IMR-90 (cell line): Measurements from ENCODE around the gene TMEM263. TPM values are rescaled to one million over a fixed set of nuclear protein-coding genes. Genes with fewer than 3 reads are reported as not detected.

Source experiments
- ATAC-seq: fragments of 200-7000 bp; cut with Tn5 transposase; 2 replicates; pipeline ENCODE4 v1.9.1; 2020; ENCODE audit warnings: low read depth, mild to moderate bottlenecking, moderate library complexity
- BruUV-seq: library from RNA; stranded (reverse); fragments of 400-500 nt; replicated peaks from 2 replicates; lab custom pipeline; 2021; lab: Mats Ljungman, UMichigan
- CTCF ChIA-PET: fragments of 300-600 bp; formaldehyde crosslinking; extraction: SDS; loops from one replicate; lab custom pipeline; 2021; ENCODE audit warnings: antibody characterized with exemption; lab: Yijun Ruan, JAX
- POLR2A ChIA-PET: fragments of 300-600 bp; sonication (Branson Sonifier 250); formaldehyde crosslinking; loops from one replicate; lab custom pipeline; 2022; ENCODE audit warnings: antibody characterized with exemption; ENCODE audit not compliant: unreplicated experiment; lab: Charles Lee
- DNase-seq: peaks from one replicate; pipeline ENCODE4 v3.0.0; 2013
- H2AFZ ChIP-seq: replicated peaks from 2 replicates; pipeline ENCODE3; 2013; ENCODE audit warnings: low read length, mild to moderate bottlenecking; ENCODE audit not compliant: poor library complexity
- H2AK5ac ChIP-seq: 2 replicates; pipeline ENCODE4 v1.6.1; 2013; ENCODE audit warnings: low read depth, low read length, inconsistent platforms
- H2AK9ac ChIP-seq: replicated peaks from 2 replicates; pipeline ENCODE3; 2013; ENCODE audit warnings: mild to moderate bottlenecking, low read depth, low read length, moderate library complexity; ENCODE audit not compliant: poor library complexity
- H2BK120ac ChIP-seq: 2 replicates; pipeline ENCODE4 v1.6.1; 2013; ENCODE audit warnings: low read depth, low read length, inconsistent platforms
- H2BK15ac ChIP-seq: 3 replicates; pipeline ENCODE4 v1.6.1; 2013; ENCODE audit warnings: low read depth, low read length, inconsistent platforms
- H2BK20ac ChIP-seq: 2 replicates; pipeline ENCODE4 v1.6.1; 2013; ENCODE audit warnings: low read depth, mild to moderate bottlenecking, inconsistent platforms, low read length, moderate library complexity
- H2BK5ac ChIP-seq: 2 replicates; pipeline ENCODE4 v1.6.1; 2013; ENCODE audit warnings: mild to moderate bottlenecking, low read depth, low read length, inconsistent platforms; ENCODE audit not compliant: poor library complexity, severe bottlenecking
- H3K14ac ChIP-seq: replicated peaks from 2 replicates; pipeline ENCODE4 v1.6.1; 2013; ENCODE audit warnings: low read depth, low read length, inconsistent platforms
- H3K18ac ChIP-seq: 2 replicates; pipeline ENCODE4 v1.6.1; 2013; ENCODE audit warnings: low read depth, low read length, control low read depth
- H3K23ac ChIP-seq: 2 replicates; pipeline ENCODE4 v1.6.1; 2013; ENCODE audit warnings: low read depth, low read length, inconsistent platforms
- H3K27ac ChIP-seq: 2 replicates; pipeline ENCODE4 v1.5.1; 2013; ENCODE audit warnings: mild to moderate bottlenecking, control low read depth, low read length; ENCODE audit not compliant: insufficient read depth
- H3K27me3 ChIP-seq: 2 replicates; pipeline ENCODE4 v1.6.1; 2013; ENCODE audit warnings: low read length; ENCODE audit not compliant: control insufficient read depth, insufficient read depth
- H3K36me3 ChIP-seq: 2 replicates; pipeline ENCODE4 v1.6.1; 2013; ENCODE audit warnings: low read length, mixed read lengths; ENCODE audit not compliant: control insufficient read depth, insufficient read depth
- H3K4ac ChIP-seq: 2 replicates; pipeline ENCODE4 v1.6.1; 2013; ENCODE audit warnings: low read depth, low read length, inconsistent platforms
- H3K4me1 ChIP-seq: 2 replicates; pipeline ENCODE4 v1.6.1; 2013; ENCODE audit warnings: low read length, mixed read lengths; ENCODE audit not compliant: control insufficient read depth, insufficient read depth
- H3K4me2 ChIP-seq: 2 replicates; pipeline ENCODE4 v1.6.1; 2013; ENCODE audit warnings: low read depth, mild to moderate bottlenecking, control low read depth, low read length, moderate library complexity
- H3K4me3 ChIP-seq: 2 replicates; pipeline ENCODE4 v1.5.1; 2013; ENCODE audit warnings: low read depth, mild to moderate bottlenecking, control low read depth, low read length, moderate library complexity; ENCODE audit not compliant: insufficient read depth
- H3K56ac ChIP-seq: 2 replicates; pipeline ENCODE4 v1.6.1; 2013; ENCODE audit warnings: low read length, inconsistent platforms; ENCODE audit not compliant: insufficient read depth; ENCODE audit errors: extremely low read depth
- H3K79me1 ChIP-seq, 2 experiments: 2 replicates each; pipeline ENCODE4 v1.6.1; 2013; ENCODE audit warnings: low read length in 2 of 2, inconsistent platforms in 1 of 2, low read depth in 1 of 2
- H3K9ac ChIP-seq: 2 replicates; pipeline ENCODE4 v1.6.1; 2013; ENCODE audit warnings: low read depth, low read length, control low read depth
- H3K9me1 ChIP-seq: 2 replicates; pipeline ENCODE4 v1.6.1; 2013; ENCODE audit warnings: low read length, inconsistent platforms; ENCODE audit not compliant: insufficient read depth
- H3K9me3 ChIP-seq: 2 replicates; pipeline ENCODE4 v1.6.1; 2013; ENCODE audit warnings: low read length; ENCODE audit not compliant: control insufficient read depth, insufficient read depth
- H4K20me1 ChIP-seq: 2 replicates; pipeline ENCODE4 v1.6.1; 2013; ENCODE audit warnings: low read length, inconsistent platforms; ENCODE audit not compliant: insufficient read depth
- H4K5ac ChIP-seq: 2 replicates; pipeline ENCODE4 v1.6.1; 2013; ENCODE audit warnings: mild to moderate bottlenecking, low read depth, low read length, control low read depth
- H4K8ac ChIP-seq, 2 experiments: 2 replicates each; pipeline ENCODE4 v1.6.1; 2013; ENCODE audit warnings: low read depth in 2 of 2, low read length in 2 of 2, control low read depth in 1 of 2, inconsistent platforms in 1 of 2
- H4K91ac ChIP-seq: 2 replicates; pipeline ENCODE4 v1.6.1; 2013; ENCODE audit warnings: low read depth, low read length, inconsistent platforms; ENCODE audit not compliant: insufficient read depth
- NFE2L2 ChIP-seq: fragments of 150-350 bp; IDR thresholded peaks from 2 replicates; pipeline ENCODE4 v1.6.1; 2016; ENCODE audit warnings: low read depth, mild to moderate bottlenecking, low read length
- RAD21 ChIP-seq: IDR thresholded peaks from 2 replicates; pipeline ENCODE4 v1.6.1; 2012; ENCODE audit warnings: low read length, improper control_type of control experiment
- WGBS, 2 experiments: methylation state at CpG; one replicate each; pipeline versions ENCODE4 v1.1.5 to v1.1.7; 2013; ENCODE audit warnings: missing lambda C conversion rate in 2 of 2; ENCODE audit not compliant: insufficient read length in 1 of 2; ENCODE audit errors: extremely low coverage in 2 of 2; 5-methylcytosine and 5-hydroxymethylcytosine counted together
- dilution Hi-C: fragments of 300-500 bp; cut with HindIII; formaldehyde crosslinking; loops from one replicate; pipeline ENCODE4 v1.14.3; 2018; ENCODE audit warnings: low sequenced_read_pairs; ENCODE audit not compliant: unreplicated experiment
- in situ Hi-C: fragments of 300-500 bp; cut with MboI; formaldehyde crosslinking; loops from 3 replicates; pipeline ENCODE4 v1.14.3; 2019; ENCODE audit warnings: low sequenced_read_pairs, inconsistent platforms, mixed read lengths
- intact Hi-C: fragments of 100-400 bp; cut with micrococcal nuclease; formaldehyde crosslinking; loops from 2 replicates; pipeline ENCODE4 v1.10.0; 2022
- polyA plus RNA-seq, 3 experiments: library from polyadenylated mRNA; depleted of rRNA; stranded (reverse); fragments of >200 nt; gene quantifications; 2 replicates each; pipeline ENCODE4 v1.2.3, GENCODE V29; 2012; ENCODE audit warnings: low replicate concordance in 1 of 3
- total RNA-seq: library from RNA; depleted of rRNA; stranded (reverse); fragments of >200 nt; gene quantifications from 2 replicates; pipeline ENCODE4 v1.2.3, GENCODE V29; 2012
- TF ChIP-seq, protein P1 (sequence below): conservative IDR thresholded peaks from 2 replicates; pipeline ENCODE4 v1.5.1; 2012; ENCODE audit warnings: mild to moderate bottlenecking, low read depth, low read length, improper control_type of control experiment
- TF ChIP-seq, protein P2 (sequence below): fragments of 150-350 bp; IDR thresholded peaks from 2 replicates; pipeline ENCODE4 v1.6.1; 2016; ENCODE audit warnings: low read depth, mild to moderate bottlenecking, low read length, moderate library complexity, borderline replicate concordance

The TMEM263 gene
- total and polyA plus RNA-seq, 2 of the 4 experiments (the other 2 are of a cell fraction), result 47.9 to 99.7 TPM

DNA sequence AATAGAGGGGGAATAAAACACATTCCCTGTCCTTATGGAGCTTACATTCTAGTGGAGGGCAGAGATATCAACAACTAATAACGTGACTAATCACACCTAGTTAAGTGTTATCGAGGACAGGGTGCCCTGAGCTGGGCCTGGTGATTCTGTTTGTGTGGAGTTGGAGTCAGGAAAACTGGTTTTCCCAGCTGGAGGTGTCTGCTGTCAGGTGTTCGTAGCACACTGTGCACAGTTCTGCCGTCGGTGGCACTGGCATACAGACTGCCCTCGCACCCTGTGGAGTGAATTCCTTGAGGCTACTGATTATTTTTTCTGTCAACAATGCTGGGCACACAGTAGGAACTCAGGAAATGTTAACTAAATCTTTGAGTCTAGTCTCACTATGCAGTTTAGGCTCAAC is 32.1 kb downstream of the TMEM263 start (continued):
- no peak for TF ChIP-seq RAD21
- TF ChIP-seq, protein P1, sequence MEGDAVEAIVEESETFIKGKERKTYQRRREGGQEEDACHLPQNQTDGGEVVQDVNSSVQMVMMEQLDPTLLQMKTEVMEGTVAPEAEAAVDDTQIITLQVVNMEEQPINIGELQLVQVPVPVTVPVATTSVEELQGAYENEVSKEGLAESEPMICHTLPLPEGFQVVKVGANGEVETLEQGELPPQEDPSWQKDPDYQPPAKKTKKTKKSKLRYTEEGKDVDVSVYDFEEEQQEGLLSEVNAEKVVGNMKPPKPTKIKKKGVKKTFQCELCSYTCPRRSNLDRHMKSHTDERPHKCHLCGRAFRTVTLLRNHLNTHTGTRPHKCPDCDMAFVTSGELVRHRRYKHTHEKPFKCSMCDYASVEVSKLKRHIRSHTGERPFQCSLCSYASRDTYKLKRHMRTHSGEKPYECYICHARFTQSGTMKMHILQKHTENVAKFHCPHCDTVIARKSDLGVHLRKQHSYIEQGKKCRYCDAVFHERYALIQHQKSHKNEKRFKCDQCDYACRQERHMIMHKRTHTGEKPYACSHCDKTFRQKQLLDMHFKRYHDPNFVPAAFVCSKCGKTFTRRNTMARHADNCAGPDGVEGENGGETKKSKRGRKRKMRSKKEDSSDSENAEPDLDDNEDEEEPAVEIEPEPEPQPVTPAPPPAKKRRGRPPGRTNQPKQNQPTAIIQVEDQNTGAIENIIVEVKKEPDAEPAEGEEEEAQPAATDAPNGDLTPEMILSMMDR, result no peak

DNA sequence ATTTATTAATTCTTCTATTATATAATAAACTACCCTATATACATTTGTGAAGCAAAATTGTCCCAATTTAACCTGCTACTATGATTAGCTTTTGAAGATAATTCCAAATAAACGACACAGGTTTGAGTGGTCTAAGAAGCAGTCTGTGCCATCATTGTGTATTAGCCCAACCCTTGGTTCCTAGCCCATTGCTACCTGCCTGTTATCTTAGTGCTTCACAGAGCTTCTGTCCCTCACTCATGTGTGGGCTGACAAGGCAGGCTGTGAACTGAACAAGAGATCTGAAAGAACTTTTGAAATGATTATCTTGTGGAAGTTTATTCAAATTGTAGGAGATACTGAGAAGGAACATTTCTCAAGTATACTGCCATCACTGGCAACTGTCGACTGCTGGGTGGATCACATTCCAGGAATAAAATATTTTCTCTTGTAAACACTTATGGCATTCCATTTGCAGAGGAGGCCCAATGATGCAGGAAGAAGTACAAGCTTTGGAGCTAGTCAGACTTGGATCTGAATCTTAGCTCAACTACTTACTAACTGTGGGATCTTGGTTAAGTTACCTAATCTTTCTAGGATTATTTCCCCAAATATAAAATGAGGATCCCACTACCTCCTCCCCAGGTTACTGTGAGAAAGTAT is 39.0 kb downstream of the TMEM263 start:
- H4K20me1 ChIP-seq, result no peaks in the 10 kb centered on the region
- H3K27ac ChIP-seq, result peak overlapping the region; percentile 73; the same call in 1 of the 2 replicates
- in situ Hi-C loops (no loop called here), intact Hi-C loops (loop anchor here (2.0 kb wide), 1 partner anchor 32 kb away; no protein-coding TSS in a partner anchor), dilution Hi-C loops (no loop called here)
- peaks cover 4% of the 10 kb centered on the region for H3K4me1 ChIP-seq
- H4K91ac ChIP-seq, result peak overlapping the region; percentile 77
- no CpG with 5 or more reads among the region's 2 CpGs for WGBS, 2 experiments
- H3K27me3 ChIP-seq, result no peaks in the 10 kb centered on the region
- TF ChIP-seq NFE2L2, result no peak
- TF ChIP-seq, protein P2, sequence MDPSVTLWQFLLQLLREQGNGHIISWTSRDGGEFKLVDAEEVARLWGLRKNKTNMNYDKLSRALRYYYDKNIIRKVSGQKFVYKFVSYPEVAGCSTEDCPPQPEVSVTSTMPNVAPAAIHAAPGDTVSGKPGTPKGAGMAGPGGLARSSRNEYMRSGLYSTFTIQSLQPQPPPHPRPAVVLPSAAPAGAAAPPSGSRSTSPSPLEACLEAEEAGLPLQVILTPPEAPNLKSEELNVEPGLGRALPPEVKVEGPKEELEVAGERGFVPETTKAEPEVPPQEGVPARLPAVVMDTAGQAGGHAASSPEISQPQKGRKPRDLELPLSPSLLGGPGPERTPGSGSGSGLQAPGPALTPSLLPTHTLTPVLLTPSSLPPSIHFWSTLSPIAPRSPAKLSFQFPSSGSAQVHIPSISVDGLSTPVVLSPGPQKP, result no peak
- H3K23ac ChIP-seq, result peak overlapping the region; percentile 70; the same call in 1 of the 2 replicates
- ChIA-PET POLR2A (interaction anchor here (0.6 kb wide), 2 partner anchors 8 to 27 kb away, joined by 3 read pairs; partner anchors contain the start of gene MTERF2), CTCF (interaction anchor here (0.7 to 1.0 kb wide), 2 partner anchors 37 to 97 kb away, joined by 3 read pairs; no protein-coding TSS in a partner anchor)
- peak overlapping the region in 1 of 2 experiments; percentile 75; a peak in 3 of 4 replicates for H4K8ac ChIP-seq
- peak overlapping the region; percentile 71 for H3K4me2 ChIP-seq
- peak overlapping the region; percentile 36 for H2AFZ ChIP-seq
- peak overlapping the region; percentile 95 for H2BK120ac ChIP-seq
- H2BK15ac ChIP-seq, result peak overlapping the region; percentile 86; the same call in 2 of the 3 replicates
- peak overlapping the region; percentile 69 for H3K18ac ChIP-seq
- peaks cover 3% of the 10 kb centered on the region; the same call in 1 of the 2 replicates for H3K36me3 ChIP-seq
- no TSS peak for BruUV-seq
- peak overlapping the region; percentile 93 for H2BK20ac ChIP-seq
- H3K9me3 ChIP-seq, result no peaks in the 10 kb centered on the region
- DNase-seq (peak; percentile 74), ATAC-seq (peak; percentile 99)
- H2BK5ac ChIP-seq, result peak overlapping the region; percentile 90
- H3K4me3 ChIP-seq, result no peak overlapping the region
- peak overlapping the region; percentile 60; the same call in 1 of the 2 replicates for H2AK5ac ChIP-seq
- H3K79me1 ChIP-seq, result no peaks in the 10 kb centered on the region; a peak in 2 of 4 replicates
- H3K56ac ChIP-seq, result peak overlapping the region; percentile 69
- no peak overlapping the region for H2AK9ac ChIP-seq
- peak overlapping the region; percentile 56; the same call in 1 of the 2 replicates for H4K5ac ChIP-seq
- H3K9me1 ChIP-seq, result peaks cover 6% of the 10 kb centered on the region; the same call in 1 of the 2 replicates
- peak overlapping the region; percentile 65 for H3K14ac ChIP-seq
- peak overlapping the region; percentile 21; the same call in 1 of the 2 replicates for H3K9ac ChIP-seq
- H3K4ac ChIP-seq, result peak overlapping the region; percentile 85
